Ovary (tissue), 9 donors: ENCODE data around the gene IQSEC1. TPM values are rescaled to one million over a fixed set of nuclear protein-coding genes. Genes with fewer than 3 reads are reported as not detected.
A peak's percentile ranks its signal among the peaks of the same experiment; 100 is the strongest.

ENCODE experiments used
- DNase-seq, 5 donors: peaks; one replicate each; pipeline ENCODE4 v3.0.0-alpha.2; 2019 to 2020
- H3K27ac ChIP-seq, 2 donors: fragments of 200-600 bp; one replicate each; pipeline versions ENCODE4 v1.5.1 to v1.8.0; 2019 to 2022
- H3K27me3 ChIP-seq: fragments of 200-600 bp; one replicate; pipeline ENCODE4 v1.8.0; 2022
- H3K36me3 ChIP-seq: fragments of 200-600 bp; sonication (generic); one replicate; pipeline ENCODE4 v1.5.1; 2019
- H3K4me1 ChIP-seq: one replicate; pipeline ENCODE4 v1.8.1; 2013; ENCODE audit warnings: mild to moderate bottlenecking, moderate library complexity; ENCODE audit not compliant: insufficient read depth
- H3K4me3 ChIP-seq: fragments of 200-600 bp; sonication (generic); one replicate; pipeline ENCODE4 v1.5.1; 2017
- H3K9me3 ChIP-seq, 2 donors: fragments of 200-600 bp in 1 of 2; sonication (generic) in 1 of 2; one replicate each; pipeline versions ENCODE4 v1.5.1 to v1.8.1; 2013 to 2019; ENCODE audit warnings: mild to moderate bottlenecking in 1 of 2, moderate library complexity in 1 of 2
- EP300 ChIP-seq: sonication (generic); formaldehyde crosslinking; IDR thresholded peaks from one replicate; pipeline ENCODE4 v1.6.1; 2017; ENCODE audit warnings: antibody characterized with exemption
- POLR2A ChIP-seq: fragments of 450-650 bp; IDR thresholded peaks from one replicate; pipeline ENCODE4 v1.6.1; 2017; ENCODE audit warnings: antibody characterized with exemption, mild to moderate bottlenecking, moderate library complexity
- WGBS, 3 donors: extraction: QIAGEN DNeasy Blood & Tissue Kit in 1 of 3; methylation state at CpG; one replicate each; pipeline versions ENCODE4 v1.1.5 to v1.1.7; 2013 to 2017; 5-methylcytosine and 5-hydroxymethylcytosine counted together
- intact Hi-C, 4 donors: fragments of 100-400 bp; cut with DNase I; formaldehyde crosslinking; loops; one replicate each; pipeline versions ENCODE4 v1.11.0 to v1.15.1; 2022 to 2023
- polyA plus RNA-seq, 2 donors: library from polyadenylated mRNA; stranded (reverse); fragments of 200-250 nt in 1 of 2; fragments of 350-450 nt in 1 of 2; fragmentation: Illumina TruSeq in 1 of 2; extraction: RNeasy Lipid Tissue Mini Kit (QIAGEN cat#74804) in 1 of 2; gene quantifications; one replicate each; pipeline ENCODE4 v1.2.3, GENCODE V29; 2013 to 2014
- total RNA-seq, 7 donors: library from RNA; depleted of rRNA in 2 of 7; stranded (reverse); fragments of >200 nt in 2 of 7; fragmentation: NEBNext Ultra II Directional in 3 of 7; extraction: Animal tissue kit (Norgen Biotek cat#: 25700) in 3 of 7; gene quantifications; one replicate each; pipeline versions ENCODE4 v1.1.0 to v1.2.4, GENCODE V29; 2016 to 2023
- TF ChIP-seq, protein P1 (sequence below), 3 donors: fragments of 450-650 bp in 2 of 3; fragments of 200-600 bp in 1 of 3; IDR thresholded peaks; one replicate each; pipeline versions ENCODE4 v1.5.1 to v1.8.0; 2016 to 2022; ENCODE audit warnings: antibody characterized with exemption in 3 of 3, mild to moderate bottlenecking in 1 of 3
- donor health status: DM: no; HTN: no; CAD: no; lungs with moderate emphysema.
- donor health status: DM: no; HTN: no; CAD: no.
- donor health status: Bipolar disorder and iron deficiency.
- donor health status: DM: yes; HTN: yes; CAD: no.
- donor health status: DM: no; HTN: no; CAD: no.
- donor health status: DM: yes; HTN: yes; CAD: no.

IQSEC1 gene
- total and polyA plus RNA-seq, 9 donors = 20.9 to 55.4 (median 45.1) TPM

GRCh38 chr3:13021141-13022114 is 51.8 kb downstream of the IQSEC1 start:
- no peak overlapping the region for H3K27ac ChIP-seq

GRCh38 chr3:13020159-13020750 is 53.0 kb downstream of the IQSEC1 start:
- Histone ChIP-seq H3K9me3 (no peaks in the 10 kb centered on the region), H3K27ac (no peak overlapping the region), H3K4me1 (peaks cover 19% of the 10 kb centered on the region), H3K4me3 (no peak overlapping the region), H3K36me3 (no peaks in the 10 kb centered on the region), H3K27me3 (no peaks in the 10 kb centered on the region)
- 85 to 89% (median 89%) methylated on average over 6 of the region's 6 CpGs for WGBS, 3 donors
- DNase-seq = no peak
- TF ChIP-seq EP300 (no peak), POLR2A (no peak)
- TF ChIP-seq, protein P1, sequence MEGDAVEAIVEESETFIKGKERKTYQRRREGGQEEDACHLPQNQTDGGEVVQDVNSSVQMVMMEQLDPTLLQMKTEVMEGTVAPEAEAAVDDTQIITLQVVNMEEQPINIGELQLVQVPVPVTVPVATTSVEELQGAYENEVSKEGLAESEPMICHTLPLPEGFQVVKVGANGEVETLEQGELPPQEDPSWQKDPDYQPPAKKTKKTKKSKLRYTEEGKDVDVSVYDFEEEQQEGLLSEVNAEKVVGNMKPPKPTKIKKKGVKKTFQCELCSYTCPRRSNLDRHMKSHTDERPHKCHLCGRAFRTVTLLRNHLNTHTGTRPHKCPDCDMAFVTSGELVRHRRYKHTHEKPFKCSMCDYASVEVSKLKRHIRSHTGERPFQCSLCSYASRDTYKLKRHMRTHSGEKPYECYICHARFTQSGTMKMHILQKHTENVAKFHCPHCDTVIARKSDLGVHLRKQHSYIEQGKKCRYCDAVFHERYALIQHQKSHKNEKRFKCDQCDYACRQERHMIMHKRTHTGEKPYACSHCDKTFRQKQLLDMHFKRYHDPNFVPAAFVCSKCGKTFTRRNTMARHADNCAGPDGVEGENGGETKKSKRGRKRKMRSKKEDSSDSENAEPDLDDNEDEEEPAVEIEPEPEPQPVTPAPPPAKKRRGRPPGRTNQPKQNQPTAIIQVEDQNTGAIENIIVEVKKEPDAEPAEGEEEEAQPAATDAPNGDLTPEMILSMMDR (IDR thresholded peaks at IDR 0.05) = no peak
- intact Hi-C loops = no loop called here

More at GRCh38 chr3:13021141-13022114, 51.8 kb downstream of the IQSEC1 start:
- DNase-seq = peak in 1 of 5 donors; percentile 33
- Histone ChIP-seq H3K36me3 (no peaks in the 10 kb centered on the region), H3K9me3 (no peaks in the 10 kb centered on the region), H3K4me3 (no peak overlapping the region), H3K27me3 (no peaks in the 10 kb centered on the region), H3K4me1 (peaks cover 19% of the 10 kb centered on the region)
- TF ChIP-seq, protein P1 (IDR thresholded peaks at IDR 0.05) = no peak
- TF ChIP-seq EP300 (no peak), POLR2A (no peak)
- intact Hi-C loops = no loop called here
- WGBS, 3 donors = 58 to 64% (median 64%) methylated on average over 32 of the region's 32 CpGs

DNA sequence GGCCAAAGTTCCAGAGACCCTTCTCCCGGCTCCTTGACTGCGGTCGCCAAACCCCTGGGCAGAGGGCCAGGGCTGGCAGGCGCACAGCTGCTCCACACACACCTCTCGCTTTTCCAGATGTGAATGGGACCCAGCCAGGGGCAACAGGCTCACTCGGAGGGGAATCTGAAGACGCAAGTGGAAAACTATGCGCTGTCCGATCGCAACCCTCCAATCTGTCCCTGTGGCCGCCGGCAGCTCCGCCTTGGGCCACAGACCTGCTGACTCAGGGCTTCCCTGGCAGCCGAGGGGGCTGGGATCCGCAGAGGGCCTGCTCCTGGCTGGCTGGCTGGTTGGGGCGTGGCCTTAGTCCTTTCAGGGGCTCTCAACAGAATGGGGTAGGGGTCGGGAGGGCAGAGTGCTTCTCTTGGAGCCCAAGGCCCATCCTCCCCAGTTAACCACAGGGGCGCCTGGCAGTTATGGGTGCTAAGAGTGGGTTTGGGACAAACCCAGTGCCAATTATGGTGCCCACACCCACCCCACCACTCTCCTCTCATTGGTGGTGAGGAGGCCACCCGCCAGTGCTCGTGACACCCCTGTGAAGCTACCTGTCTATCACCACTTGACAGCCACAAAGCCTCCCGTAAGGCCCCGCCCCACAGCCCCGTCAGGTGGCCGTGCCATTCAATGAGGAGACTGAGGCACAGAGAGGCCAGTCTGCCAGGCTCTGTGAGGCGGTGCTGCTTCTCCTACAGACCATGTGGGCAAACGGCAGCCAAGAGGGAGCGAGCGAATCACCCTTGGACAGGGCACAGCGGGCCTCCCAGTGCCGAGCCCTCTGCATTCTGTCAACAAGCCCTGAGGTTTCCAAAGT is 53.8 kb downstream of the IQSEC1 start:
- 44 to 51% (median 49%) methylated on average over 30 of the region's 30 CpGs for WGBS, 3 donors
- H3K4me1 ChIP-seq = peaks cover 19% of the 10 kb centered on the region
- peak; percentile 57 to 76 (median 66) for DNase-seq
- H3K27me3 ChIP-seq = no peaks in the 10 kb centered on the region
- H3K36me3 ChIP-seq = no peaks in the 10 kb centered on the region
- H3K27ac ChIP-seq = no peak overlapping the region
- intact Hi-C loops = no loop called here
- TF ChIP-seq, protein P1 (IDR thresholded peaks at IDR 0.05) = no peak
- TF ChIP-seq EP300 (no peak), POLR2A (no peak)
- no peak overlapping the region for H3K4me3 ChIP-seq
- no peaks in the 10 kb centered on the region for H3K9me3 ChIP-seq

DNA sequence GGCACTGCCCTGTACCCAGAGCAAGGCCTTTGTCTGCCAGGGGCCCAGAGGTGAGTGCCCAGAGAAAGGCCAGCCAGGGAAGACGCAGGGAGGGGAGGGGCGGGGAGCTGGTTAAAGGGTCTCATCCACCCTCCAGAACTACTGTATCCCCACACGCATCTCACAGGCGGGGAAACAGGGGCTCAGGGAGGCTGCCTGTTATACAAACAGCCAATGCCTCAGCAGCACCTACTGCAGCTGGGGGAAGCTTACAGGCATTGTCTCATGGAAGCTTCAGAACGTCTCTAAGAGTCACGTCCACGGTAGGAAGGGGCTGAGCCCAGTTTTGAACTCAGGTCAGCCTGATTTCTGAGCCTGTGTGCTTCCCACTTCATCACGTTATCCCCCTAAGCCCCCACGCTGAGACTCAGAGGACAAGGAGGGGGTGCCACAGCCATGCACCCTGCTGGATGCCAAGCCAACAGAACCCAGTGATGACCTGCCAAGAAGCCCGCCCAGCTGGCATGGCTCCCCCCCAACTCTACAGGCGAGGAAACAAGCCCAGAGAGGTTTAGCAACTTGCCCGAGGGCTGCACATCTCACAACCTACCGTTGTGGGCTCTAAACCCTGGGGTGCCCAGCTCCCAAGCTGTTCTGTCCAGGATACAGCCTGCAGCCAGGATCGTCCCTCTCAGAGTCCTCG is 54.5 kb downstream of the IQSEC1 start:
- intact Hi-C loops = no loop called here
- Histone ChIP-seq H3K36me3 (no peaks in the 10 kb centered on the region), H3K9me3 (no peaks in the 10 kb centered on the region), H3K4me1 (peaks cover 19% of the 10 kb centered on the region), H3K27me3 (no peaks in the 10 kb centered on the region), H3K4me3 (no peak overlapping the region), H3K27ac (no peak overlapping the region)
- TF ChIP-seq EP300 (no peak), POLR2A (no peak)
- TF ChIP-seq, protein P1 (IDR thresholded peaks at IDR 0.05) = no peak
- 50 to 54% (median 53%) methylated on average over 15 of the region's 15 CpGs for WGBS, 3 donors
- no peak for DNase-seq
